RPMI7951 (cell line): ENCODE results near the gene SLC6A9. TPM values are rescaled to one million over a fixed set of nuclear protein-coding genes. Genes with fewer than 3 reads are reported as not detected.

Experiments used
- DNase-seq: peaks from one replicate; pipeline ENCODE4 v3.0.0-alpha.2; 2012; ENCODE audit warnings: low read depth
- total RNA-seq: library from RNA; depleted of rRNA; stranded (reverse); fragments of >200 nt; shearing (Covaris generic); gene quantifications from 2 replicates; pipeline ENCODE4 v1.2.3, GENCODE V29; 2014; rRNA removed

SLC6A9 gene
- total RNA-seq, 1 experiment from 2014 or later, result 8.2 TPM

DNA sequence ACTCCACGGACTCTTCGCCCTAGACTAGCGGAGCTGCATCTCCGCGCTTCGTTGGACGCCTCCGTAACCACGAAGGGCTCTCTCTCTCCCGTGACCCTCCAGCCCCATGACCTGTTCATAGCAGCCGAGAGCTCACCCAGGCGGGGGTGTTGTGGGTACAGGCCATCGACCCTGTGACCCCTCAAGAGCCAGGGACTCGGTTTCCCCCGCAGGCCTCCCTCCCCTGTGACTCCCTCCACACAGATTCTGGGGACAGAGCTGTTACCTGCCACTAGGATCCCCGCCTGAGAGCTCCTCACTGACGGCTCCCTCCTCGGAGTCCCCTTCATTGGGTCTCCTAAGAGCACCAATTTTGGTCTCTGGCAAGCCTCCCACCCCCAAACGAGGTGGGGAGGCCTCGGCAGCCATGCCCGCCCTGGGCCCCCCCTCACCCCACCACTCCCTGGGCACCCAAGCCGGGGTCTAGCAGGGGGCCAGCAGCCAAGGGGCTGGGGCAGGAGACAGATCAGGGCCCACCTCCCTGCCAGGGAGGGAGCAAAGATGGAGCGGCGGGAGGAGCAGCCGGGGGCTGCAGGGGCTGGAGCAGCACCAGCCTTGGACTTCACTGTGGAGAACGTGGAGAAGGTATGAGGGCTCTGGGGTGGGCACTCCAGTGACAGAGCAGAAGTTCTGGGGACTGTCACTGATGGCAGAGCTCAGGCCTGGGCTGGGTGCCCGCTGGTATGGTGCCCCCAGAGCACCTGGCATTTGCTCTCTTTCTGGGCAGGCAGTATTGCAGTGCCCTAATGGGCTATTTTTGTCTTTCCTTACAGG is 84.0 kb downstream of the SLC6A9 start:
- no peak for DNase-seq

Other genes starting within 250 kb of the SLC6A9 start
- gene ARTN, start 97.7 kb downstream of the SLC6A9 start, total RNA-seq, result 9.1 and 10.7 TPM in 2 replicates
- gene IPO13, start 84.5 kb downstream of the SLC6A9 start, total RNA-seq, result 23.2 and 25.8 TPM in 2 replicates
- 25.5 and 27.6 TPM in 2 replicates for gene DPH2, start 61.5 kb downstream of the SLC6A9 start, total RNA-seq
- 221 and 293 TPM in 2 replicates for gene ATP6V0B, start 56.5 kb downstream of the SLC6A9 start, total RNA-seq
- 69.8 and 78.1 TPM in 2 replicates for gene B4GALT2, start 52.3 kb downstream of the SLC6A9 start, total RNA-seq
- gene CCDC24, start 39.9 kb downstream of the SLC6A9 start, total RNA-seq, result 5.5 and 5.9 TPM in 2 replicates
- 0.68 and 1.2 TPM in 2 replicates for gene KLF17, start 87.4 kb upstream of the SLC6A9 start, total RNA-seq
- gene KLF18, start 110.2 kb upstream of the SLC6A9 start, total RNA-seq, result not detected in 2 replicates
- gene DMAP1, start 182.0 kb upstream of the SLC6A9 start, total RNA-seq, result 8.8 and 9.7 TPM in 2 replicates